HCT116 (cell line): ENCODE data around the gene CAPN1. TPM values are rescaled to one million over a fixed set of nuclear protein-coding genes. Genes with fewer than 3 reads are reported as not detected.

Experiments
- ATAC-seq: fragments of 200-7000 bp; cut with Tn5 transposase; 2 replicates; pipeline ENCODE4 v1.9.1; 2020; ENCODE audit warnings: mild to moderate bottlenecking, moderate library complexity
- BruUV-seq: library from RNA; stranded (reverse); fragments of 400-500 nt; replicated peaks from 2 replicates; lab custom pipeline; 2021; lab: Mats Ljungman, UMichigan
- CTCF ChIA-PET: fragments of 300-600 bp; sonication (Branson Sonifier 250); formaldehyde crosslinking; loops from one replicate; lab custom pipeline; 2021; ENCODE audit warnings: antibody characterized with exemption; lab: Charles Lee
- POLR2A ChIA-PET: fragments of 300-600, 350-600 bp; sonication (Branson Sonifier 250); formaldehyde crosslinking; loops from one replicate; lab custom pipeline; 2021; ENCODE audit warnings: antibody characterized with exemption; lab: Charles Lee
- RAD21 ChIA-PET, 2 experiments: fragments of 300-600 bp; sonication (Branson Sonifier 250); formaldehyde crosslinking; loops; one replicate each; lab custom pipeline; 2023; ENCODE audit warnings: low total read pairs in 2 of 2; ENCODE audit not compliant: uncharacterized antibody in 2 of 2, unreplicated experiment in 2 of 2, low non-redundant PET in 1 of 2; lab: Charles Lee
- DNase-seq: peaks from one replicate; pipeline ENCODE4 v3.0.0-alpha.2; 2010; ENCODE audit warnings: low read depth, low spot score
- H2AFZ ChIP-seq: fragments of 200-600 bp; shearing (Covaris generic), sonication (generic); 2 replicates; pipeline ENCODE4 v1.6.1; 2017; ENCODE audit warnings: low read depth, mixed run types, mixed read lengths, antibody characterized with exemption, low read length; ENCODE audit not compliant: poor library complexity, severe bottlenecking
- H3K27ac ChIP-seq: 2 replicates; pipeline ENCODE4 v1.5.1; 2012; ENCODE audit warnings: low read depth, low read length
- H3K27me3 ChIP-seq: fragments of 200-600 bp; sonication (generic); 2 replicates; pipeline ENCODE4 v1.6.1; 2016; ENCODE audit warnings: mixed run types, low read length, mixed read lengths; ENCODE audit not compliant: insufficient read depth
- H3K36me3 ChIP-seq, 2 experiments: fragments of 200-500 bp in 1 of 2; fragments of 200-600 bp in 1 of 2; sonication (Bioruptor generic) in 1 of 2; sonication (generic) in 1 of 2; 2 replicates each; pipeline versions ENCODE4 v1.5.1 to v1.6.1; 2014 to 2016; ENCODE audit warnings: low read length in 2 of 2, inconsistent platforms in 1 of 2, mixed read lengths in 1 of 2, mixed run types in 1 of 2; ENCODE audit not compliant: insufficient read depth in 2 of 2, control insufficient read depth in 1 of 2
- H3K4me1 ChIP-seq, 2 experiments: fragments of 200-600 bp in 1 of 2; sonication (generic) in 1 of 2; 2 replicates each; pipeline versions ENCODE4 v1.5.1 to v1.6.1; 2012 to 2017; ENCODE audit warnings: low read length in 2 of 2, inconsistent platforms in 1 of 2, mild to moderate bottlenecking in 1 of 2, mixed read lengths in 1 of 2, mixed run types in 1 of 2, moderate library complexity in 1 of 2; ENCODE audit not compliant: insufficient read depth in 2 of 2, control insufficient read depth in 1 of 2
- H3K4me2 ChIP-seq: fragments of 200-600 bp; sonication (generic); 2 replicates; pipeline ENCODE4 v1.6.1; 2017; ENCODE audit warnings: mixed run types, low read length, mixed read lengths
- H3K4me3 ChIP-seq, 2 experiments: fragments of 200-600 bp in 1 of 2; sonication (generic) in 1 of 2; replicated peaks in 1 of 2; 2 replicates each; pipeline ENCODE4 v1.5.1; 2011 to 2016; ENCODE audit warnings: low read length in 2 of 2, control low read depth in 1 of 2, low read depth in 1 of 2, mild to moderate bottlenecking in 1 of 2, mixed read lengths in 1 of 2, mixed run types in 1 of 2
- H3K79me2 ChIP-seq: fragments of 200-600 bp; sonication (generic); 2 replicates; pipeline ENCODE4 v1.6.1; 2017; ENCODE audit warnings: mild to moderate bottlenecking, mixed run types, low read length, moderate library complexity, mixed read lengths; ENCODE audit not compliant: insufficient read depth
- H3K9ac ChIP-seq: fragments of 200-600 bp; sonication (generic); 2 replicates; pipeline ENCODE4 v1.6.1; 2016; ENCODE audit warnings: low read length, mixed read lengths
- H3K9me2 ChIP-seq: fragments of 200-600 bp; sonication (generic), shearing (Covaris generic); 2 replicates; pipeline ENCODE4 v1.6.1; 2017; ENCODE audit warnings: mixed run types, mild to moderate bottlenecking, moderate library complexity; ENCODE audit not compliant: insufficient read depth
- H3K9me3 ChIP-seq, 2 experiments: fragments of 200-500 bp in 1 of 2; fragments of 200-600 bp in 1 of 2; sonication (Bioruptor generic) in 1 of 2; sonication (generic) in 1 of 2; 2 replicates each; pipeline ENCODE4 v1.6.1; 2014 to 2017; ENCODE audit warnings: low read length in 2 of 2, mixed read lengths in 2 of 2, inconsistent platforms in 1 of 2, low read depth in 1 of 2, mild to moderate bottlenecking in 1 of 2, mixed run types in 1 of 2, moderate library complexity in 1 of 2; ENCODE audit not compliant: control insufficient read depth in 1 of 2, insufficient read depth in 1 of 2
- H4K20me1 ChIP-seq: fragments of 200-600 bp; sonication (generic), shearing (Covaris generic); 2 replicates; pipeline ENCODE4 v1.6.1; 2017; ENCODE audit warnings: mixed run types, mild to moderate bottlenecking, moderate library complexity; ENCODE audit not compliant: insufficient read depth
- CBX3 ChIP-seq: IDR thresholded peaks from 2 replicates; pipeline ENCODE4 v1.6.1; 2012; ENCODE audit warnings: low read depth
- SP1 ChIP-seq: IDR thresholded peaks from 2 replicates; pipeline ENCODE4 v1.6.1; 2012; ENCODE audit warnings: low read depth
- TCF7L2 ChIP-seq: IDR thresholded peaks from 2 replicates; pipeline ENCODE4 v1.7.0; 2011; ENCODE audit warnings: borderline replicate concordance, inconsistent platforms; ENCODE audit not compliant: insufficient read depth, insufficient read length; ENCODE audit errors: extremely low read depth
- ZBTB33 ChIP-seq: IDR thresholded peaks from 2 replicates; pipeline ENCODE4 v1.6.1; 2011; ENCODE audit warnings: mild to moderate bottlenecking, low read length, moderate library complexity; ENCODE audit not compliant: insufficient replicate concordance; ENCODE audit errors: extremely low read depth
- ZFX ChIP-seq: fragments of 450-650 bp; IDR thresholded peaks from 2 replicates; pipeline ENCODE4 v1.6.1; 2017
- ZNF274 ChIP-seq: fragments of 200-500 bp; sonication (Bioruptor generic); IDR thresholded peaks from 2 replicates; pipeline ENCODE4 v1.6.1; 2014; ENCODE audit warnings: mild to moderate bottlenecking, low read depth, low read length, inconsistent platforms
- intact Hi-C: fragments of 100-400 bp; cut with micrococcal nuclease; formaldehyde crosslinking; loops from 2 replicates; pipeline ENCODE4 v1.10.0; 2022
- total RNA-seq: library from RNA; stranded (reverse); gene quantifications from one replicate; pipeline ENCODE4 v1.2.1, GENCODE V29; 2021; ENCODE audit not compliant: unreplicated experiment
- TF ChIP-seq, protein P1 (sequence below): IDR thresholded peaks from 2 replicates; pipeline ENCODE4 v1.6.1; 2012
- TF ChIP-seq, protein P2 (sequence below): IDR thresholded peaks from 2 replicates; pipeline ENCODE4 v1.6.1; 2012

Gene CAPN1
- total RNA-seq, 1 experiment from 2014 or later, result 279 TPM

DNA sequence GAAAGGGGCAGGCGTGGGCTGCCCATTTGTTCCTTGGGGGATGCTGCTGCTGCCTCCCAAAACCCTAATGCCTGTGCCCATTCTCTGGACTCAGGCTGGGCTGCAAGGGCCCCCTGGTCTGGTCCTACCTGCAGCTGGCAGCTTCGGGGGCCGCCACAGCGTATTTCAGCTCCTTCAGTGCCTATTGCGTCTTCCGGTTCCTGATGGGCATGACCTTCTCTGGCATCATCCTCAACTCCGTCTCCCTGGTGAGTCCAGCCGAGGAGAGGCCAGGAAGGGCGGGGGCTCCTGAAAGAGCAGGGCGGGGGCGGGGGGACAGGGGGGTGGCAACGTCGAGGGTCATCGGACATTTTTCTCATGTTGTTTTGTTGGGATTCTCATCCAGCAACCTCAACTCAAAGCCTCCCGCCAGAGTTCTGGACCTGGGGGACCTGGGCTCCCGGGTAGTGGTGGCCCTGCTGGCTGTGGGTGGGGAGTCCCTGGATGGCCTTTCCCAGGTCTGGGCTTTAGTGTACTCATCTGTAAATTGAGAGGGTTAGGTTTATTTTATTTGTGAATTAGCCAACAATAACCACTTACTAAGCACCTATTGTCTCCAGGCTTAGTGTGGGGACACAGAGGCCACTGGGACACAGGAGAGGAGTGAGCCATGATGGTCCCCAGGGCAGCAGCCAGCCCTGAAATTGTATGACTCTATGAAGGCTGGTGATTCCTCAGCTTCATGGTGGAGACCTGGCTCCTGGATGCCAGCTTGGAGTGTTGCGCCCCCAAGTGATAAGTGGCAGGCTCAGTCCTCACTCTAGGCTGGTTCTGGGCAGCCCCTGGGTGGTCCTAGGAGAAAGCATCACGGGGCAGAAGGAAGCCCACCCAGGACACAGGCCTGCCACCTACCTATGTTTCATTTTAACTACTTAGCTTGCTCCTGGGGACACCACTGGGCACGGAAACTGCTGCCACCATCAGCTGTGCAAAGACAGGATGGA lies 36.0 kb downstream of the CAPN1 start (continued):
- TF ChIP-seq, protein P1, sequence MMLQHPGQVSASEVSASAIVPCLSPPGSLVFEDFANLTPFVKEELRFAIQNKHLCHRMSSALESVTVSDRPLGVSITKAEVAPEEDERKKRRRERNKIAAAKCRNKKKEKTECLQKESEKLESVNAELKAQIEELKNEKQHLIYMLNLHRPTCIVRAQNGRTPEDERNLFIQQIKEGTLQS, result no peak
- TF ChIP-seq, all 23 proteins: peak for 0

DNA sequence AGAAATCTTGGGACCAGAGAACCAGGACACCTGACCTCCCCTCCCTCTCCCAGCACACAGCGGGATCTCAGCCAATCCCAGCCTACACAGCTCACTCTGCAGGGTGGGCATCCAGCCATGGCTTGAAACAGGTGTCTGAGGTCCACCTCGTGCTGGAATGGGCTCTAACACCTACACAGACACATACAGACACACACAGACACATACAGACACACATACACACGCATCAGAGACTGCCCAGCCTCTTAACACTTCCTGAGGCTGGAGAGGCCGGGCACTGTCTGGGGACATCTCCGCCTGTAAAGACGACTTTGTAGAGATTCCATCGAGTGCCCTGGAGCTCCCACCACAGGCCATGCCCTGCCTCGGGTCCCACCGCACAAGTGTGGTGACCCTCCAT lies 36.7 kb downstream of the CAPN1 start:
- Histone ChIP-seq H3K4me2 (no peak overlapping the region), H3K27ac (no peak overlapping the region), H3K9me2 (no peaks in the 10 kb centered on the region), H4K20me1 (no peaks in the 10 kb centered on the region), H3K9me3 (no peaks in the 10 kb centered on the region), H3K4me3 (no peak overlapping the region), H3K4me1 (peaks cover 0 to 8% of the 10 kb centered on the region in 2 experiments; a peak in 1 of 4 replicates), H2AFZ (no peak overlapping the region), H3K9ac (no peak overlapping the region), H3K27me3 (no peaks in the 10 kb centered on the region), H3K79me2 (no peaks in the 10 kb centered on the region), H3K36me3 (no peaks in the 10 kb centered on the region)
- POLR2A ChIA-PET, result no interaction called here
- no TSS peak for BruUV-seq
- intact Hi-C loops, result no loop called here
- no peak for ATAC-seq
- no peak for TF ChIP-seq ZNF274
- TF ChIP-seq, protein P2, sequence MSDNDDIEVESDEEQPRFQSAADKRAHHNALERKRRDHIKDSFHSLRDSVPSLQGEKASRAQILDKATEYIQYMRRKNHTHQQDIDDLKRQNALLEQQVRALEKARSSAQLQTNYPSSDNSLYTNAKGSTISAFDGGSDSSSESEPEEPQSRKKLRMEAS, result no peak
- TF ChIP-seq ZFX, result no peak
- no peak for TF ChIP-seq TCF7L2
- TF ChIP-seq SP1, result no peak
- no peak for TF ChIP-seq CBX3
- TF ChIP-seq ZBTB33, result no peak
- TF ChIP-seq, protein P1, result no peak
- RAD21 ChIA-PET, result no interaction called here
- no peak for DNase-seq
- CTCF ChIA-PET, result no interaction called here
